Measurements from ENCODE around the gene TMEM204.

Gene TMEM204

GRCh38 chr16:1543085-1543896 lies 9.8 kb downstream of the TMEM204 start:
- Histone ChIP-seq H3K36me3 (ENCODE audit: control insufficient read depth, insufficient read depth, low read length) (no peaks in the 10 kb centered on the region), H3K27me3 (ENCODE audit: control insufficient read depth, insufficient read depth, low read length) (no peaks in the 10 kb centered on the region), H3K27ac (no peak overlapping the region), H3K4me2 (ENCODE audit: low read length) (no peak overlapping the region), H3K9me3 (ENCODE audit: control insufficient read depth, low read length) (no peaks in the 10 kb centered on the region), H3K4me3 (ENCODE audit: low read depth, low read length) (no peak overlapping the region), H3K79me2 (peaks cover 12% of the 10 kb centered on the region), H2AFZ (no peak overlapping the region), H3K9ac (no peak overlapping the region), H3K4me1 (no peaks in the 10 kb centered on the region)
- TF ChIP-seq CTCF (IDR thresholded peaks at IDR 0.05) = no peak

- no peak overlapping the region for H3K4me3 ChIP-seq (ENCODE audit: low read depth, low read length)
These were observed 11.9 kb downstream of the TMEM204 start for GRCh38 chr16:1545044-1546040.

GRCh38 chr16:1546430-1546829 lies 13.0 kb downstream of the TMEM204 start:
- Histone ChIP-seq H3K4me3 (ENCODE audit: low read depth, low read length) (no peak overlapping the region), H3K4me2 (ENCODE audit: low read length) (no peak overlapping the region), H3K36me3 (ENCODE audit: control insufficient read depth, insufficient read depth, low read length) (no peaks in the 10 kb centered on the region), H3K27me3 (ENCODE audit: control insufficient read depth, insufficient read depth, low read length) (no peaks in the 10 kb centered on the region), H3K79me2 (peaks cover 7% of the 10 kb centered on the region), H3K27ac (no peak overlapping the region), H3K4me1 (no peaks in the 10 kb centered on the region), H2AFZ (no peak overlapping the region), H3K9ac (no peak overlapping the region), H3K9me3 (ENCODE audit: control insufficient read depth, low read length) (no peaks in the 10 kb centered on the region)
- no peak for TF ChIP-seq CTCF (IDR thresholded peaks at IDR 0.05)

More at GRCh38 chr16:1545044-1546040, 11.9 kb downstream of the TMEM204 start:
- no peak for TF ChIP-seq CTCF (IDR thresholded peaks at IDR 0.05)
- H3K4me2 ChIP-seq (ENCODE audit: low read length) = no peak overlapping the region
- no peaks in the 10 kb centered on the region for H3K36me3 ChIP-seq (ENCODE audit: control insufficient read depth, insufficient read depth, low read length)
- no peak overlapping the region for H3K9ac ChIP-seq
- H3K79me2 ChIP-seq = peaks cover 12% of the 10 kb centered on the region
- H3K27ac ChIP-seq = peak overlapping the region; percentile 51
- H3K4me1 ChIP-seq = no peaks in the 10 kb centered on the region
- H3K27me3 ChIP-seq (ENCODE audit: control insufficient read depth, insufficient read depth, low read length) = no peaks in the 10 kb centered on the region
- H3K9me3 ChIP-seq (ENCODE audit: control insufficient read depth, low read length) = no peaks in the 10 kb centered on the region
- no peak overlapping the region for H2AFZ ChIP-seq

- H3K27me3 ChIP-seq (ENCODE audit: control insufficient read depth, insufficient read depth, low read length) = no peaks in the 10 kb centered on the region
- no peak overlapping the region for H2AFZ ChIP-seq
- no peak overlapping the region for H3K27ac ChIP-seq
- peaks cover 5% of the 10 kb centered on the region for H3K79me2 ChIP-seq
- no peak for TF ChIP-seq CTCF (IDR thresholded peaks at IDR 0.05)
- H3K9ac ChIP-seq = no peak overlapping the region
- H3K4me2 ChIP-seq (ENCODE audit: low read length) = no peak overlapping the region
- no peaks in the 10 kb centered on the region for H3K4me1 ChIP-seq
- H3K9me3 ChIP-seq (ENCODE audit: control insufficient read depth, low read length) = no peaks in the 10 kb centered on the region
- no peaks in the 10 kb centered on the region for H3K36me3 ChIP-seq (ENCODE audit: control insufficient read depth, insufficient read depth, low read length)
- no peak overlapping the region for H3K4me3 ChIP-seq (ENCODE audit: low read depth, low read length)
These were observed 14.8 kb downstream of the TMEM204 start for GRCh38 chr16:1548233-1548632.

Data from parathyroid adenoma (tissue), 2 donors.